Kidney epithelial cell (primary cell): ENCODE measurements around the gene CCDC88A. TPM values are rescaled to one million over a fixed set of nuclear protein-coding genes. Genes with fewer than 3 reads are reported as not detected.
"Not testable (repeated sequence)": the region's sequence is repeated elsewhere in the genome, so short reads cannot be mapped to it uniquely, and the experiment has no call there.

ENCODE experiments used
- DNase-seq: peaks from one replicate; pipeline ENCODE4 v3.0.0-alpha.2; 2010; ENCODE audit warnings: low read depth
- H3K27me3 ChIP-seq: 2 replicates; pipeline ENCODE4 v1.6.0; 2011; ENCODE audit warnings: low read length; ENCODE audit not compliant: control insufficient read depth, insufficient read depth
- H3K36me3 ChIP-seq: 2 replicates; pipeline ENCODE4 v1.5.1; 2011; ENCODE audit warnings: low read length; ENCODE audit not compliant: control insufficient read depth, insufficient read depth
- H3K4me3 ChIP-seq: 2 replicates; pipeline ENCODE4 v1.5.1; 2011; ENCODE audit warnings: low read depth, mild to moderate bottlenecking, control low read depth, low read length
- total RNA-seq: library from RNA; depleted of rRNA; stranded (reverse); fragments of >200 nt; gene quantifications from 2 replicates; pipeline ENCODE4 v1.2.3, GENCODE V29; 2015
- TF ChIP-seq, protein P1 (sequence below): IDR thresholded peaks from 2 replicates; pipeline ENCODE4 v1.5.1; 2011; ENCODE audit warnings: mild to moderate bottlenecking, moderate library complexity, low read length, control low read depth, inconsistent platforms; ENCODE audit not compliant: insufficient read depth, poor library complexity, severe bottlenecking

Gene CCDC88A
- total RNA-seq, 1 donor from 2014 or later: 18.8 TPM

DNA sequence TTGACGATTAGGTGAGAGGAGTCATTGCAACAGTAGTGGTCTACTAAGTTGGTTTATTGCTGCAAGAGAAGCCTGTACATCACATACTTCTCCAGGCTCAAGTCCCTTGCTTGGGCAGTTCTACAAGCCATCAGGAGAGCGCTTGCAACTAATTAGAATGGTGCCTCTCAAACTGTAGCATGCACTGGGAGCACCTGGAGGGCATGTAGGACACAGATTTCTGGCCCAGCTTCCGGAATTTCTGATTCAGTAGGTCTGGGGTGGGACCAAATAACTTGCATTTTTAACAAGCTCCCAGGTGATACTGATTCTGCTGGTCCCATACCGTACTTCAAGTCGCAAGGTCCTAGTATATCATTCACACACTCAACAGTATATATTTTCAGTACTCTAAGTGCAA lies 34.5 kb upstream of the CCDC88A start:
- Histone ChIP-seq H3K36me3 (no peaks in the 10 kb centered on the region), H3K27me3 (no peaks in the 10 kb centered on the region), H3K4me3 (no peak overlapping the region)
- DNase-seq: no peak
- TF ChIP-seq, protein P1, sequence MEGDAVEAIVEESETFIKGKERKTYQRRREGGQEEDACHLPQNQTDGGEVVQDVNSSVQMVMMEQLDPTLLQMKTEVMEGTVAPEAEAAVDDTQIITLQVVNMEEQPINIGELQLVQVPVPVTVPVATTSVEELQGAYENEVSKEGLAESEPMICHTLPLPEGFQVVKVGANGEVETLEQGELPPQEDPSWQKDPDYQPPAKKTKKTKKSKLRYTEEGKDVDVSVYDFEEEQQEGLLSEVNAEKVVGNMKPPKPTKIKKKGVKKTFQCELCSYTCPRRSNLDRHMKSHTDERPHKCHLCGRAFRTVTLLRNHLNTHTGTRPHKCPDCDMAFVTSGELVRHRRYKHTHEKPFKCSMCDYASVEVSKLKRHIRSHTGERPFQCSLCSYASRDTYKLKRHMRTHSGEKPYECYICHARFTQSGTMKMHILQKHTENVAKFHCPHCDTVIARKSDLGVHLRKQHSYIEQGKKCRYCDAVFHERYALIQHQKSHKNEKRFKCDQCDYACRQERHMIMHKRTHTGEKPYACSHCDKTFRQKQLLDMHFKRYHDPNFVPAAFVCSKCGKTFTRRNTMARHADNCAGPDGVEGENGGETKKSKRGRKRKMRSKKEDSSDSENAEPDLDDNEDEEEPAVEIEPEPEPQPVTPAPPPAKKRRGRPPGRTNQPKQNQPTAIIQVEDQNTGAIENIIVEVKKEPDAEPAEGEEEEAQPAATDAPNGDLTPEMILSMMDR: no peak

DNA sequence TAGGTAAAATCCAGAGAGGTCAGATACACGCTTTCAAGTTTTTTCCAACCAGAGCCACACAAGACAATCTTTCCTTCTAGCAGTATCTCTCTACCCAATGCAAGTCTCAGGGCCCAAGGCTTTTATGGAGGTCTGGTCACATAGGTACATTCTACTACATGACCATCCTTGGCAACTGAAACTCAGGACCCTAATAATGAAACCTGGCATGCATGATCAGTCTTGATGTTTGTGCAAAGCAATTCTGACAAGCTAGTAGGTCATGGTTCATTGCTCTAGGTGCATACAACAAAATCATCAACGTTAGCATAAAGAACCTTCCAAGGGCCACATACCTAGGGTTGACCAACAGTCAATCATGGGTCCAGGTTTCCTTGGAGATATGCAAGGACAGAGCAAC lies 33.2 kb upstream of the CCDC88A start:
- TF ChIP-seq, protein P1: no peak
- no peak for DNase-seq

DNA sequence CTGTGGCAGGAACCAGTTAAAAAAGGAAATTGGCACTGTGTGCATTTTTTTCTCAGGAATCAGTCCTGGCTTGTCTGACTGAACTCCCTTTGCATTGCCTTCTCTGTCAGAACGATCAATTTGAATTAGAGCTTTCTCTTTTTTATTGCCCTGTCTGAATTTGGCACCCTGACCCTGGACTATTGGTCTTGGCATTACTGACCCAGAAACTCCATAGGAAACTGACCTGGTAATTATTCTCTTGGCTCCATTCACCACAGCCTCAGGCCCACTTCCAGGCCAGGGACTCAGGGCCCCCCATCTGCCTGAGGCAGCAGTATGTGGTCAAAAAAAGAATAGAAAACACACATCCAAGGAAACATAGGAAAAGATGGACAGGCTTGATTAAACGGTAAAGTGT lies 32.0 kb upstream of the CCDC88A start:
- TF ChIP-seq, protein P1: no peak
- no peak for DNase-seq
- no peak overlapping the region for H3K4me3 ChIP-seq

More for the DNA sequence above, 33.2 kb upstream of the CCDC88A start:
- no peaks in the 10 kb centered on the region for H3K36me3 ChIP-seq
- no peaks in the 10 kb centered on the region for H3K27me3 ChIP-seq
- H3K4me3 ChIP-seq: no peak overlapping the region

DNA sequence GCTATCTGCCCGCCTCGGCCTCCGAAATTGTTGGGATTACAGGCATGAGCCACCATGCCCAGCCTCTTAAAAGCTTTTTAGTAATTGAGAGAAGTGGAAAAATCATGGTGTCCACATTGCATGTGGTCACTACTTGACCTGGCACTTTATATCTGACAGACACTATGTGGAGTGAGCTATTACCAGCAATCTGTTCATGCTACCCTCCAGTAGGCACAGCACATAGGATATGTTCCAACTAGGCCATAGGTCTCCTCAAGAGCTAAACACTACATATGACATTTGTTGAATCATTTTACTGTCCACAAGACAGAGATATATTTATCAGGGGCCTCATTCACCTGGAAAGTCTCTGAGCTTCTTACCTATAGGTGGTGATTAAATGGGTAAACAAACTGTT lies 30.4 kb upstream of the CCDC88A start:
- not testable (repeated sequence) for DNase-seq, H3K4me3 ChIP-seq, H3K36me3 ChIP-seq, H3K27me3 ChIP-seq

More for the DNA sequence above, 32.0 kb upstream of the CCDC88A start:
- H3K27me3 ChIP-seq: no peaks in the 10 kb centered on the region
- no peaks in the 10 kb centered on the region for H3K36me3 ChIP-seq

DNA sequence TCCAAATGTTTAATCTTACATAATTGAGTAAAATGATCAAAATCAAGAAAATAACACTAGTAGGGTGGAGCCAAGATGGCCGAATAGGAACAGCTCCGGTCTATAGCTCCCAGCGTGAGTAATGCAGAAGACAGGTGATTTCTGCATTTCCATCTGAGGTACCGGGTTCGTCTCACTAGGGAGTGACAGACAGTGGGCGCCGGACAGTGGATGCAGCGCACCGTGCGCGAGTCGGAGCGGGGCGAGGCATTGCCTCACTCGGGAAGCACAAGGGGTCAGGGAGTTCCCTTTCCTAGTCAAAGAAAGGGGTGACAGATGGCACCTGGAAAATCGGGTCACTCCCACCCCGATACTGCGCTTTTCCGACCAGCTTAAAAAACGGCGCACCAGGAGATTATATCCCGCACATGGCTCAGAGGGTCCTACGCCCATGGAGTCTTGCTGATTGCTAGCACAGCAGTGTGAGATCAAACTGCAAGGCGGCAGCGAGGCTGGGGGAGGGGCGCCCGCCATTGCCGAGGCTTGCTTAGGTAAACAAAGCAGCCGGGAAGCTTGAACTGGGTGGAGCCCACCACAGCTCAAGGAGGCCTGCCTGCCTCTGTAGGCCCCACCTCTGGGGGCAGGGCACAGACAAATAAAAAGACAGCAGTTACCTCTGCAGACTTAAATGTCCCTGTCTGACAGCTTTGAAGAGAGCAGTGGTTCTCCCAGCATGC lies 22.5 kb upstream of the CCDC88A start:
- H3K4me3 ChIP-seq, DNase-seq, H3K27me3 ChIP-seq, H3K36me3 ChIP-seq: not testable (repeated sequence)

DNA sequence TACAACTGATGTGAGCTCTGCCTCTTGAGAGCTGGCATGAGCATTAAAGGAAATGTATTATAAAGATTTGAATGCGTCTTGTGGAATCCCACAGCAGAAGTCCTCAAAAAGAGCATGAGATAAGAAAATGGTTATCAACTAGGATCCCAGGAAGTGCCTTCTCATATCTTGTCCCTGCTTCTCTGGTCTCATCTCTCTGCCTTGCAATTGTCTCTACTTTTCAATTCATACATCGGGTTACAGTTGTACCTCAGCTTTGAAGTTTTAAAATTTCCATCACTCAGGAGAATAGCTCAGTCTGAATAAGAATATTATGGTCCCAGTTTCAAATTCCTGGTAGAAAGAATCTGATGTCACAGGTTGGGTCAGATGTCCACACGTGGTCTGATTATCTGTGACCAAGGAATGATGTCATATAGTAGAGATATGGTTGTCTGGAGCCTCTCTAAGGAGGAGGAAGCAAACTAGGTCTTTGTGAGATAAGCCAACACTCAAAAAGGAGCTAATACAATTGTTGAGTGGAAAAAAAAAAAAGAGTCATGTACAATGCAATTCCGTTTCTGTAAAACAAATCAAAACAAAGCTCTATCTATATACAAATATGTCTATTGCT lies 21.7 kb upstream of the CCDC88A start:
- Histone ChIP-seq H3K27me3 (no peaks in the 10 kb centered on the region), H3K36me3 (no peaks in the 10 kb centered on the region), H3K4me3 (no peak overlapping the region)
- no peak for DNase-seq
- TF ChIP-seq, protein P1: no peak

DNA sequence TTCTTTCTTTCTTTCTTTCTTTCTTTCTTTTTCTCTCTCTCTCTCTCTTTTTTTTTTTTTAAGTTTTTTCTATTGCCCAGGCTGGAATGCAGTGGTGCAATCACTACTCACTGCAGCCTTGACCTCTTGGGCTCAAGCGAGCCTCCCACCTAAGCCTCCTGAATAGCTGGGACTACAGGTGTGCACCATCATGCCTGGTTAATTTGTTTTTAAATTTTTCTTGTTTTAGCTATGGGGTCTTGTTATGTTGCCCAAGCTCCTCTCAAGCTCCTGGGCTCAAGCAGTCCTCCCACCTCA lies 19.4 kb upstream of the CCDC88A start:
- DNase-seq: no peak
- TF ChIP-seq, protein P1: no peak
- H3K27me3 ChIP-seq: no peaks in the 10 kb centered on the region

More for the DNA sequence above, 19.4 kb upstream of the CCDC88A start:
- no peaks in the 10 kb centered on the region for H3K36me3 ChIP-seq
- no peak overlapping the region for H3K4me3 ChIP-seq
